GM18951 (cell line): ENCODE data around the gene CPVL.

ENCODE experiments used
- POLR2A ChIP-seq: IDR thresholded peaks from 4 replicates; pipeline ENCODE4 v1.6.1; 2011; ENCODE audit warnings: mild to moderate bottlenecking; ENCODE audit not compliant: insufficient read length, insufficient read depth; ENCODE audit errors: extremely low read depth
- in situ Hi-C: fragments of 300-500 bp; cut with MboI; formaldehyde crosslinking; loops from one replicate; pipeline ENCODE4 v1.12.0; 2022; ENCODE audit warnings: low sequenced_read_pairs, mixed read lengths, inconsistent platforms; ENCODE audit not compliant: unreplicated experiment

The CPVL gene

GRCh38 chr7:28957751-28958234 is 188.5 kb downstream of the CPVL start:
- no peak for TF ChIP-seq POLR2A
- in situ Hi-C loops = no loop called here

- in situ Hi-C loops = no loop called here
- TF ChIP-seq POLR2A = no peak
Measured at GRCh38 chr7:28957064-28957750, 189.1 kb downstream of the CPVL start.

GRCh38 chr7:28956608-28957063 is 189.7 kb downstream of the CPVL start:
- in situ Hi-C loops = no loop called here
- no peak for TF ChIP-seq POLR2A

GRCh38 chr7:28955718-28956607 is 190.4 kb downstream of the CPVL start:
- TF ChIP-seq POLR2A = no peak
- in situ Hi-C loops = no loop called here

GRCh38 chr7:28955356-28955717 is 191.0 kb downstream of the CPVL start:
- no peak for TF ChIP-seq POLR2A
- in situ Hi-C loops = no loop called here

- in situ Hi-C loops = no loop called here
- no peak for TF ChIP-seq POLR2A
Measured at GRCh38 chr7:28954946-28955345, 191.4 kb downstream of the CPVL start.

GRCh38 chr7:28954471-28954870 is 191.9 kb downstream of the CPVL start:
- in situ Hi-C loops = no loop called here
- TF ChIP-seq POLR2A = no peak

- no peak for TF ChIP-seq POLR2A
- in situ Hi-C loops = no loop called here
Measured at GRCh38 chr7:28953633-28954032, 192.7 kb downstream of the CPVL start.
